Measurements from ENCODE around the gene ADGRF1.
"Not testable (repeated sequence)": the region's sequence is repeated elsewhere in the genome, so short reads cannot be mapped to it uniquely, and the experiment has no call there.

The ADGRF1 gene

GRCh38 chr6:47019941-47020340 lies 22.2 kb downstream of the ADGRF1 start:
- no peak for DNase-seq

GRCh38 chr6:47016909-47017308 lies 25.2 kb downstream of the ADGRF1 start:
- DNase-seq = no peak

- no peak for DNase-seq
Measured at GRCh38 chr6:47016261-47016660, 25.9 kb downstream of the ADGRF1 start.

- no peak for DNase-seq
Measured at GRCh38 chr6:47014401-47014800, 27.7 kb downstream of the ADGRF1 start.

GRCh38 chr6:47009583-47009982 lies 32.5 kb downstream of the ADGRF1 start:
- no peak for DNase-seq

GRCh38 chr6:47008397-47008763 lies 33.8 kb downstream of the ADGRF1 start:
- no peak for DNase-seq

GRCh38 chr6:47007657-47008396 lies 34.3 kb downstream of the ADGRF1 start:
- no peak for DNase-seq

- DNase-seq = no peak
Measured at GRCh38 chr6:47005486-47005885, 36.6 kb downstream of the ADGRF1 start.

GRCh38 chr6:47004463-47004862 lies 37.7 kb downstream of the ADGRF1 start:
- no peak for DNase-seq

GRCh38 chr6:47000842-47001241 lies 41.3 kb downstream of the ADGRF1 start:
- no peak for DNase-seq

- DNase-seq = no peak
Measured at GRCh38 chr6:46998436-46999017, 43.6 kb downstream of the ADGRF1 start.

GRCh38 chr6:46997646-46998045 lies 44.5 kb downstream of the ADGRF1 start:
- DNase-seq = no peak

- no peak for DNase-seq
Measured at GRCh38 chr6:46996860-46997641, 45.1 kb downstream of the ADGRF1 start.

- no peak for DNase-seq
Measured at GRCh38 chr6:46994933-46995332, 47.2 kb downstream of the ADGRF1 start.

GRCh38 chr6:46993846-46994245 lies 48.3 kb downstream of the ADGRF1 start:
- no peak for DNase-seq

GRCh38 chr6:46992391-46992790 lies 49.7 kb downstream of the ADGRF1 start:
- DNase-seq = not testable (repeated sequence)

GRCh38 chr6:46990818-46991510 lies 51.2 kb downstream of the ADGRF1 start:
- DNase-seq = peak; percentile 66

GRCh38 chr6:46990031-46990644 lies 52.0 kb downstream of the ADGRF1 start:
- DNase-seq = no peak

GRCh38 chr6:46989398-46989797 lies 52.7 kb downstream of the ADGRF1 start:
- no peak for DNase-seq

- DNase-seq = no peak
Measured at GRCh38 chr6:46985943-46986342, 56.2 kb downstream of the ADGRF1 start.

- DNase-seq = no peak
Measured at GRCh38 chr6:46983007-46983411, 59.1 kb downstream of the ADGRF1 start.

GRCh38 chr6:46979206-46979605 lies 62.9 kb downstream of the ADGRF1 start:
- DNase-seq = no peak

GRCh38 chr6:46974786-46975185 lies 67.3 kb downstream of the ADGRF1 start:
- no peak for DNase-seq

Measured in NCI-H1694 treated with DMSO at 0.1 percent for 48 hours (cell line).